ENCODE measurements around the gene KIF18A.

- TF ChIP-seq POLR2A (IDR thresholded peaks at IDR 0.05; ENCODE audit: low read depth, low read length) (no peak), TAF1 (IDR thresholded peaks at IDR 0.05; ENCODE audit: borderline replicate concordance, low read depth, low read length) (no peak), POLR2AphosphoS5 (IDR thresholded peaks at IDR 0.05; ENCODE audit: low read depth, low read length) (no peak)
Observed at GRCh38 chr11:28054821-28055220, 53.1 kb downstream of the KIF18A start.
